ENCODE results near the gene LIMD2. TPM values are rescaled to one million over a fixed set of nuclear protein-coding genes. Genes with fewer than 3 reads are reported as not detected.
"Not testable (repeated sequence)": the region's sequence is repeated elsewhere in the genome, so short reads cannot be mapped to it uniquely, and the experiment has no call there.

Gene LIMD2
- polyA plus RNA-seq, 3 donors = 315 to 631 (median 334) TPM

DNA sequence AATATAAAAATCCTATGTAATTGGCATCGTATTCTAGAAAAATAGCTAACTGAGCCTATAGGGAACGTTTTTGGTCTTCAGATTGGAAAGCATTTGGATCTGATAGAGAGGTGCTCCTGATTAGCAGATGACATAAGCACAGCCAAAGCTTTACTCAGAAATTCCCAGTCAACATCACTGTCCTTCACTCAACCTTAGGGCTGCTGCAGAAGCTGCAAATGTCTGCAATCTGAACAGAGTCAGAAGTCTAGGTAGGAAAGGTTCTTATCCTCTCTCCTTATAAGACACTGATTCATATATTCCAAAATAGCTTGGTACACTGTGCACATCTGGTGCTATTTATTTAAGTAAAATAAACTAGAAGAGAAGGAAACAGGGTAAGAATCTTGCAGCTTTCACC lies 22.5 kb upstream of the LIMD2 start:
- H4K20me1 ChIP-seq (ENCODE audit: insufficient read depth, low read length) = no peaks in the 10 kb centered on the region
- no peaks in the 10 kb centered on the region for H3K9me3 ChIP-seq (replicated peaks in 1 of 2; ENCODE audit: control insufficient read depth in 1 of 2, insufficient read depth in 1 of 2, low read length in 2 of 2)
- H3K4me1 ChIP-seq (ENCODE audit: control insufficient read depth in 1 of 2, insufficient read depth in 2 of 2, low read length in 2 of 2) = no peaks in the 10 kb centered on the region
- no peak overlapping the region for H2AFZ ChIP-seq (ENCODE audit: insufficient read depth, low read depth, low read length, poor library complexity, severe bottlenecking)
- H3K4me3 Mint-ChIP-seq = no peak overlapping the region
- H3K4me1 Mint-ChIP-seq = no peaks in the 10 kb centered on the region
- H3K27ac ChIP-seq (ENCODE audit: low read depth in 1 of 2, low read length in 2 of 2) = no peak overlapping the region
- intact Hi-C loops (cut with micrococcal nuclease) = no loop called here
- no peak overlapping the region for H3K27ac Mint-ChIP-seq
- H3K79me2 ChIP-seq (ENCODE audit: insufficient read depth, low read length) = no peaks in the 10 kb centered on the region
- TF ChIP-seq, protein P1, sequence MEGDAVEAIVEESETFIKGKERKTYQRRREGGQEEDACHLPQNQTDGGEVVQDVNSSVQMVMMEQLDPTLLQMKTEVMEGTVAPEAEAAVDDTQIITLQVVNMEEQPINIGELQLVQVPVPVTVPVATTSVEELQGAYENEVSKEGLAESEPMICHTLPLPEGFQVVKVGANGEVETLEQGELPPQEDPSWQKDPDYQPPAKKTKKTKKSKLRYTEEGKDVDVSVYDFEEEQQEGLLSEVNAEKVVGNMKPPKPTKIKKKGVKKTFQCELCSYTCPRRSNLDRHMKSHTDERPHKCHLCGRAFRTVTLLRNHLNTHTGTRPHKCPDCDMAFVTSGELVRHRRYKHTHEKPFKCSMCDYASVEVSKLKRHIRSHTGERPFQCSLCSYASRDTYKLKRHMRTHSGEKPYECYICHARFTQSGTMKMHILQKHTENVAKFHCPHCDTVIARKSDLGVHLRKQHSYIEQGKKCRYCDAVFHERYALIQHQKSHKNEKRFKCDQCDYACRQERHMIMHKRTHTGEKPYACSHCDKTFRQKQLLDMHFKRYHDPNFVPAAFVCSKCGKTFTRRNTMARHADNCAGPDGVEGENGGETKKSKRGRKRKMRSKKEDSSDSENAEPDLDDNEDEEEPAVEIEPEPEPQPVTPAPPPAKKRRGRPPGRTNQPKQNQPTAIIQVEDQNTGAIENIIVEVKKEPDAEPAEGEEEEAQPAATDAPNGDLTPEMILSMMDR (IDR thresholded peaks at IDR 0.05) = no peak
- DNase-seq = no peak
- H3K36me3 ChIP-seq (replicated peaks in 1 of 2; ENCODE audit: control insufficient read depth in 1 of 2, insufficient read depth in 2 of 2, low read length in 2 of 2) = peaks cover 36 to 70% of the 10 kb centered on the region in 2 donors
- H3K27me3 ChIP-seq (ENCODE audit: control insufficient read depth in 2 of 2, insufficient read depth in 2 of 2, low read length in 2 of 2) = no peaks in the 10 kb centered on the region
- H3K27me3 Mint-ChIP-seq (ENCODE audit: low read depth in 3 of 3) = no peaks in the 10 kb centered on the region
- H3K9ac ChIP-seq (ENCODE audit: insufficient read depth, low read length, poor library complexity, severe bottlenecking) = no peak overlapping the region
- H3K4me3 ChIP-seq (replicated peaks in 1 of 3; ENCODE audit: low read depth in 2 of 3, low read length in 3 of 3) = no peak overlapping the region
- no CpG with 5 or more reads among the region's 2 CpGs for WGBS (ENCODE audit: insufficient coverage)
- H3K9me3 Mint-ChIP-seq = no peaks in the 10 kb centered on the region
- peaks cover 37 to 59% of the 10 kb centered on the region in 2 donors for H3K36me3 Mint-ChIP-seq
- H3K4me2 ChIP-seq (replicated peaks; ENCODE audit: extremely low read depth, low read length, poor library complexity, severe bottlenecking) = no peak overlapping the region

DNA sequence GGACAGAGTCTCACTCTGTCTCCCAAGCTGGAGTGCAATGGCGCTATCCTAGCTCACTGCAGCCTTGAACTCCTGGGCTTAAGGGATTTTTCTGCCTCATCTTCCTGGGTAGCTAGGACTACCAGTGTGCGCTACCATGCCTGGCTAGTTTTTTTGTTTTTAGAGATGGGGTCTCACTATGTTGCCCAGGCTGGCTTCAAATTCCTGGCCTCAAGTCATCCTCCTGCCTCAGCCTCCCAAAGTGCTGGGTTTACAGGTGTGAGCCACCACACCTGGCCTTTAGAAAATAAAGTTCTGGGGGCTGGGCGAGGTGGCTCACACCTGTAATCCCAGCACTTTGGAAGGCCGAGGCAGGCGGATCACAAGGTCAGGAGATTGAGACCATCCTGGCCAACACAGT lies 20.3 kb upstream of the LIMD2 start:
- H3K9ac ChIP-seq (ENCODE audit: insufficient read depth, low read length, poor library complexity, severe bottlenecking); H3K79me2 ChIP-seq (ENCODE audit: insufficient read depth, low read length); H3K9me3 ChIP-seq (replicated peaks in 1 of 2; ENCODE audit: control insufficient read depth in 1 of 2, insufficient read depth in 1 of 2, low read length in 2 of 2); H4K20me1 ChIP-seq (ENCODE audit: insufficient read depth, low read length); H3K4me1 ChIP-seq (ENCODE audit: control insufficient read depth in 1 of 2, insufficient read depth in 2 of 2, low read length in 2 of 2); H3K4me1 Mint-ChIP-seq; intact Hi-C loops (cut with micrococcal nuclease); H3K4me3 Mint-ChIP-seq; H3K27me3 ChIP-seq (ENCODE audit: control insufficient read depth in 2 of 2, insufficient read depth in 2 of 2, low read length in 2 of 2); H3K4me2 ChIP-seq (replicated peaks; ENCODE audit: extremely low read depth, low read length, poor library complexity, severe bottlenecking); H3K9me3 Mint-ChIP-seq; H3K27ac Mint-ChIP-seq; H3K27me3 Mint-ChIP-seq (ENCODE audit: low read depth in 3 of 3); H2AFZ ChIP-seq (ENCODE audit: insufficient read depth, low read depth, low read length, poor library complexity, severe bottlenecking); H3K4me3 ChIP-seq (replicated peaks in 1 of 3; ENCODE audit: low read depth in 2 of 3, low read length in 3 of 3); DNase-seq; H3K27ac ChIP-seq (ENCODE audit: low read depth in 1 of 2, low read length in 2 of 2): not testable (repeated sequence)
- 100% methylated on average over 1 of the region's 5 CpGs for WGBS (ENCODE audit: insufficient coverage)
- peaks cover 34 to 58% of the 10 kb centered on the region in 2 donors for H3K36me3 Mint-ChIP-seq
- peaks cover 23 to 67% of the 10 kb centered on the region in 2 donors for H3K36me3 ChIP-seq (replicated peaks in 1 of 2; ENCODE audit: control insufficient read depth in 1 of 2, insufficient read depth in 2 of 2, low read length in 2 of 2)
